Left forelimb (tissue), 1 donor: Measurements from ENCODE around the gene USP2.

Experiments used
- DNase-seq: peaks from one replicate; pipeline ENCODE4 v3.0.0-alpha.2; 2018; ENCODE audit warnings: low spot score

USP2 gene

GRCh38 chr11:119305556-119306372, 75.7 kb downstream of the USP2 start:
- DNase-seq, result no peak
